ENCODE data around the gene NUBP1. TPM values are rescaled to one million over a fixed set of nuclear protein-coding genes. Genes with fewer than 3 reads are reported as not detected.
A peak's percentile ranks its signal among the peaks of the same experiment; 100 is the strongest.

The NUBP1 gene
- total RNA-seq, 1 experiment from 2014 or later, result 25.4 TPM

GRCh38 chr16:10741844-10742243 is 1.8 kb upstream of the NUBP1 start:
- H3K9me3 Mint-ChIP-seq, result no peaks in the 10 kb centered on the region
- no peak overlapping the region for H3K4me3 Mint-ChIP-seq
- H3K27me3 Mint-ChIP-seq (ENCODE audit: low read depth), result no peaks in the 10 kb centered on the region
- peaks cover 11% of the 10 kb centered on the region for H3K4me1 Mint-ChIP-seq
- H3K27ac Mint-ChIP-seq, result peak overlapping the region; percentile 57; the same call in 1 of the 2 replicates
- CTCF ChIA-PET, result no interaction called here
- TF ChIP-seq ZNF138 (CRISPR knock-in tag; conservative IDR thresholded peaks at IDR 0.05) (no peak), OVOL2 (CRISPR knock-in tag; IDR thresholded peaks at IDR 0.05; ENCODE audit: borderline replicate concordance) (no peak), USF2 (CRISPR knock-in tag; IDR thresholded peaks at IDR 0.05) (no peak), MAX (CRISPR knock-in tag; IDR thresholded peaks at IDR 0.05) (no peak), ESRRA (CRISPR knock-in tag; IDR thresholded peaks at IDR 0.05; ENCODE audit: borderline replicate concordance) (no peak), NFYB (CRISPR knock-in tag; conservative IDR thresholded peaks at IDR 0.05; ENCODE audit: low read depth) (no peak), ZNF121 (CRISPR knock-in tag; IDR thresholded peaks at IDR 0.05) (no peak), CBFB (CRISPR knock-in tag; IDR thresholded peaks at IDR 0.05; ENCODE audit: low read depth) (no peak), ZNF263 (CRISPR knock-in tag; IDR thresholded peaks at IDR 0.05; ENCODE audit: low read depth) (no peak)
- TF ChIP-seq, protein P1, sequence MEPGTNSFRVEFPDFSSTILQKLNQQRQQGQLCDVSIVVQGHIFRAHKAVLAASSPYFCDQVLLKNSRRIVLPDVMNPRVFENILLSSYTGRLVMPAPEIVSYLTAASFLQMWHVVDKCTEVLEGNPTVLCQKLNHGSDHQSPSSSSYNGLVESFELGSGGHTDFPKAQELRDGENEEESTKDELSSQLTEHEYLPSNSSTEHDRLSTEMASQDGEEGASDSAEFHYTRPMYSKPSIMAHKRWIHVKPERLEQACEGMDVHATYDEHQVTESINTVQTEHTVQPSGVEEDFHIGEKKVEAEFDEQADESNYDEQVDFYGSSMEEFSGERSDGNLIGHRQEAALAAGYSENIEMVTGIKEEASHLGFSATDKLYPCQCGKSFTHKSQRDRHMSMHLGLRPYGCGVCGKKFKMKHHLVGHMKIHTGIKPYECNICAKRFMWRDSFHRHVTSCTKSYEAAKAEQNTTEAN (CRISPR knock-in tag; IDR thresholded peaks at IDR 0.05), result no peak
- POLR2A ChIA-PET, result no interaction called here
- no peak for ATAC-seq
- no peaks in the 10 kb centered on the region; the same call in 1 of the 2 replicates for H3K36me3 Mint-ChIP-seq
- no peak for DNase-seq (ENCODE audit: low spot score)

- H3K4me1 Mint-ChIP-seq, result peaks cover 11% of the 10 kb centered on the region
- ChIA-PET CTCF (interaction anchor here (1.3 to 3.1 kb wide), 2 partner anchors 176 to 222 kb away, joined by 4 to 35 read pairs; no protein-coding TSS in a partner anchor), POLR2A (interaction anchor here (1.0 kb wide), 1 partner anchor 75 kb away, joined by 3 read pairs; no protein-coding TSS in a partner anchor)
- H3K4me3 Mint-ChIP-seq, result peak overlapping the region; percentile 88
- no peak for ATAC-seq
- H3K27me3 Mint-ChIP-seq (ENCODE audit: low read depth), result no peaks in the 10 kb centered on the region
- DNase-seq (ENCODE audit: low spot score), result no peak
- no peaks in the 10 kb centered on the region for H3K9me3 Mint-ChIP-seq
- H3K27ac Mint-ChIP-seq, result peak overlapping the region; percentile 97
- H3K36me3 Mint-ChIP-seq, result no peaks in the 10 kb centered on the region; the same call in 1 of the 2 replicates
- TF ChIP-seq NFE2L1 (CRISPR knock-in tag; IDR thresholded peaks at IDR 0.05) (no peak), ZBTB21 (CRISPR knock-in tag; IDR thresholded peaks at IDR 0.05; ENCODE audit: borderline replicate concordance) (no peak), NR2C2 (CRISPR knock-in tag; IDR thresholded peaks at IDR 0.05) (no peak), USF1 (CRISPR knock-in tag; IDR thresholded peaks at IDR 0.05) (no peak), AR (CRISPR knock-in tag; IDR thresholded peaks at IDR 0.05) (no peak), SOX15 (CRISPR knock-in tag; IDR thresholded peaks at IDR 0.05) (no peak), ZSCAN18 (CRISPR knock-in tag; IDR thresholded peaks at IDR 0.05) (no peak), ZNF281 (CRISPR knock-in tag; IDR thresholded peaks at IDR 0.05) (no peak)
- TF ChIP-seq, protein P2, sequence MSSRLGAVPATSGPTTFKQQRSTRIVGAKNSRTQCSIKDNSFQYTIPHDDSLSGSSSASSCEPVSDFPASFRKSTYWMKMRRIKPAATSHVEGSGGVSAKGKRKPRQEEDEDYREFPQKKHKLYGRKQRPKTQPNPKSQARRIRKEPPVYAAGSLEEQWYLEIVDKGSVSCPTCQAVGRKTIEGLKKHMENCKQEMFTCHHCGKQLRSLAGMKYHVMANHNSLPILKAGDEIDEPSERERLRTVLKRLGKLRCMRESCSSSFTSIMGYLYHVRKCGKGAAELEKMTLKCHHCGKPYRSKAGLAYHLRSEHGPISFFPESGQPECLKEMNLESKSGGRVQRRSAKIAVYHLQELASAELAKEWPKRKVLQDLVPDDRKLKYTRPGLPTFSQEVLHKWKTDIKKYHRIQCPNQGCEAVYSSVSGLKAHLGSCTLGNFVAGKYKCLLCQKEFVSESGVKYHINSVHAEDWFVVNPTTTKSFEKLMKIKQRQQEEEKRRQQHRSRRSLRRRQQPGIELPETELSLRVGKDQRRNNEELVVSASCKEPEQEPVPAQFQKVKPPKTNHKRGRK (CRISPR knock-in tag; IDR thresholded peaks at IDR 0.05; ENCODE audit: borderline replicate concordance), result no peak
- TF ChIP-seq, protein P3, sequence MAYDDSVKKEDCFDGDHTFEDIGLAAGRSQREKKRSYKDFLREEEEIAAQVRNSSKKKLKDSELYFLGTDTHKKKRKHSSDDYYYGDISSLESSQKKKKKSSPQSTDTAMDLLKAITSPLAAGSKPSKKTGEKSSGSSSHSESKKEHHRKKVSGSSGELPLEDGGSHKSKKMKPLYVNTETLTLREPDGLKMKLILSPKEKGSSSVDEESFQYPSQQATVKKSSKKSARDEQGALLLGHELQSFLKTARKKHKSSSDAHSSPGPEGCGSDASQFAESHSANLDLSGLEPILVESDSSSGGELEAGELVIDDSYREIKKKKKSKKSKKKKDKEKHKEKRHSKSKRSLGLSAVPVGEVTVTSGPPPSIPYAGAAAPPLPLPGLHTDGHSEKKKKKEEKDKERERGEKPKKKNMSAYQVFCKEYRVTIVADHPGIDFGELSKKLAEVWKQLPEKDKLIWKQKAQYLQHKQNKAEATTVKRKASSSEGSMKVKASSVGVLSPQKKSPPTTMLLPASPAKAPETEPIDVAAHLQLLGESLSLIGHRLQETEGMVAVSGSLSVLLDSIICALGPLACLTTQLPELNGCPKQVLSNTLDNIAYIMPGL (CRISPR knock-in tag; IDR thresholded peaks at IDR 0.05), result no peak
Measured at GRCh38 chr16:10743227-10743609, 424 bp upstream of the NUBP1 start.
